HepG2 (cell line): ENCODE results near the gene EPN2. TPM values are rescaled to one million over a fixed set of nuclear protein-coding genes. Genes with fewer than 3 reads are reported as not detected.

Source experiments
- ATAC-seq: fragments of 200-7000 bp; cut with Tn5 transposase; 3 replicates; pipeline ENCODE4 v1.9.1; 2020; ENCODE audit warnings: mild to moderate bottlenecking, moderate library complexity
- BruUV-seq: library from RNA; stranded (reverse); fragments of 400-500 nt; replicated peaks from 2 replicates; lab custom pipeline; 2021; lab: Mats Ljungman, UMichigan
- CTCF ChIA-PET: fragments of 300-600 bp; formaldehyde crosslinking; extraction: SDS; loops from one replicate; lab custom pipeline; 2021; ENCODE audit warnings: low total read pairs, inconsistent platforms, low intra/inter-chr PET ratio; lab: Yijun Ruan, JAX
- POLR2A ChIA-PET: fragments of 350-600 bp; sonication (Branson Sonifier 250); formaldehyde crosslinking; loops from one replicate; lab custom pipeline; 2020; ENCODE audit warnings: antibody characterized with exemption, inconsistent platforms; lab: Yijun Ruan, JAX
- DNase-seq: peaks from one replicate; pipeline ENCODE4 v3.0.0-alpha.2; 2015; ENCODE audit warnings: low spot score
- FAIRE-seq: peaks from 3 replicates; lab custom pipeline; 2011; peaks lifted over from hg19 to GRCh38; lab: Jason Lieb, UNC
- H2AFZ ChIP-seq: one replicate; pipeline ENCODE4 v1.6.1; 2011; ENCODE audit warnings: low read length, inconsistent platforms
- H3K27ac ChIP-seq: fragments of 300-600 bp; 3 replicates; pipeline ENCODE4 v1.8.0; 2011; ENCODE audit warnings: mixed run types, mild to moderate bottlenecking, mixed read lengths, low read length, inconsistent platforms; ENCODE audit not compliant: insufficient read depth; ENCODE audit errors: extremely low read length
- H3K27me3 ChIP-seq, 2 experiments: fragments of 200-600 bp in 1 of 2; 2 replicates in 1 of 2; 3 replicates in 1 of 2; pipeline versions ENCODE4 v1.6.0 to v1.8.0; 2011; ENCODE audit warnings: low read length in 2 of 2, mild to moderate bottlenecking in 2 of 2, moderate library complexity in 2 of 2, inconsistent platforms in 1 of 2; ENCODE audit not compliant: insufficient read depth in 2 of 2, control insufficient read depth in 1 of 2
- H3K36me3 ChIP-seq, 2 experiments: fragments of 200-600 bp in 1 of 2; replicated peaks in 1 of 2; 2 replicates in 1 of 2; 3 replicates in 1 of 2; pipeline versions ENCODE4 v1.5.1 to v1.8.0; 2011; ENCODE audit warnings: low read length in 2 of 2, inconsistent platforms in 1 of 2; ENCODE audit not compliant: insufficient read depth in 2 of 2, control insufficient read depth in 1 of 2
- H3K4me1 ChIP-seq: 2 replicates; pipeline ENCODE4 v1.5.1; 2012; ENCODE audit warnings: low read length, inconsistent platforms; ENCODE audit not compliant: insufficient read depth
- H3K4me2 ChIP-seq: 2 replicates; pipeline ENCODE4 v1.6.0; 2011; ENCODE audit warnings: low read depth, low read length, inconsistent platforms
- H3K4me3 ChIP-seq, 3 experiments: fragments of 200-600 bp in 1 of 3; sonication (generic), shearing (Covaris generic) in 1 of 3; replicated peaks in 1 of 3; 2 replicates each; pipeline ENCODE4 v1.5.1; 2011 to 2016; ENCODE audit warnings: low read length in 3 of 3, inconsistent platforms in 2 of 3, low read depth in 2 of 3, mild to moderate bottlenecking in 2 of 3, control low read depth in 1 of 3, mixed read lengths in 1 of 3; ENCODE audit not compliant: insufficient read depth in 1 of 3
- H3K79me2 ChIP-seq: one replicate; pipeline ENCODE4 v1.6.1; 2011; ENCODE audit warnings: low read length, inconsistent platforms; ENCODE audit not compliant: insufficient read depth
- H3K9ac ChIP-seq: 2 replicates; pipeline ENCODE4 v1.6.0; 2011; ENCODE audit warnings: mild to moderate bottlenecking, low read depth, low read length, inconsistent platforms; ENCODE audit not compliant: insufficient read depth
- H3K9me3 ChIP-seq: 2 replicates; pipeline ENCODE4 v1.5.1; 2012; ENCODE audit warnings: mild to moderate bottlenecking, low read length
- H4K20me1 ChIP-seq: 2 replicates; pipeline ENCODE4 v1.6.0; 2011; ENCODE audit warnings: inconsistent platforms, mild to moderate bottlenecking, low read length, moderate library complexity; ENCODE audit not compliant: insufficient read depth
- ASH2L ChIP-seq: fragments of 300-600, 200-600 bp; sonication (generic); IDR thresholded peaks from 2 replicates; pipeline ENCODE4 v1.7.0; 2017; ENCODE audit warnings: low read depth, mild to moderate bottlenecking, moderate library complexity, mixed read lengths, low read length; ENCODE audit not compliant: insufficient read length
- DMTF1 ChIP-seq: sonication (generic); formaldehyde crosslinking; IDR thresholded peaks from 2 replicates; pipeline ENCODE4 v1.4.0; 2020; ENCODE audit warnings: mild to moderate bottlenecking, missing genetic modification reagents
- EED ChIP-seq: sonication (generic); formaldehyde crosslinking; IDR thresholded peaks from 2 replicates; pipeline ENCODE4 v1.5.0; 2020; ENCODE audit warnings: mild to moderate bottlenecking, missing genetic modification reagents
- GATA4 ChIP-seq: sonication (generic); IDR thresholded peaks from 2 replicates; pipeline ENCODE4 v1.6.1; 2016; ENCODE audit warnings: antibody characterized with exemption, low read depth, borderline replicate concordance
- HOMEZ ChIP-seq: IDR thresholded peaks from 2 replicates; pipeline ENCODE4 v1.6.1; 2016; ENCODE audit warnings: low read depth
- MED13 ChIP-seq: sonication (generic); formaldehyde crosslinking; IDR thresholded peaks from 2 replicates; pipeline ENCODE4 v1.5.0; 2020; ENCODE audit warnings: missing genetic modification reagents
- PCBP2 ChIP-seq: fragments of 200-400 bp; formaldehyde crosslinking; optimal IDR thresholded peaks from 2 replicates; pipeline ENCODE3; 2018; ENCODE audit warnings: low read length, low read depth; ENCODE audit not compliant: poor library complexity, severe bottlenecking
- TFE3 ChIP-seq: IDR thresholded peaks from 2 replicates; pipeline ENCODE4 v1.6.1; 2016
- TRIM24 ChIP-seq: sonication (generic); formaldehyde crosslinking; IDR thresholded peaks from 2 replicates; pipeline ENCODE4 v1.8.0; 2022; ENCODE audit warnings: mild to moderate bottlenecking, missing genetic modification reagents
- ZEB1 ChIP-seq: IDR thresholded peaks from 2 replicates; pipeline ENCODE4 v1.6.1; 2012; ENCODE audit warnings: mild to moderate bottlenecking, low read depth, inconsistent platforms; ENCODE audit not compliant: insufficient replicate concordance
- ZNF180 ChIP-seq: sonication (generic); formaldehyde crosslinking; IDR thresholded peaks from 2 replicates; pipeline ENCODE4 v1.4.0; 2020; ENCODE audit warnings: low read depth, missing genetic modification reagents, borderline replicate concordance
- WGBS: methylation state at CpG from one replicate; pipeline ENCODE4 v1.1.6; 2017; ENCODE audit warnings: low lambda C conversion rate; 5-methylcytosine and 5-hydroxymethylcytosine counted together
- in situ Hi-C: cut with HindIII; loops from 2 replicates; pipeline ENCODE4 v1.10.0; 2017; ENCODE audit warnings: low pct_unique_long_range_greater_than_20kb; ENCODE audit not compliant: extremely low pct_ligation_motif_present
- intact Hi-C: fragments of 100-400 bp; cut with micrococcal nuclease; formaldehyde crosslinking; loops from one replicate; pipeline ENCODE4 v1.10.0; 2022; ENCODE audit not compliant: unreplicated experiment
- polyA plus RNA-seq, 8 experiments: library from polyadenylated mRNA; depleted of rRNA in 3 of 8; stranded (reverse) in 7 of 8; unstranded in 1 of 8; fragments of >200 nt; fragmentation: Illumina TruSeq in 4 of 8; extraction: Trizol in 4 of 8; gene quantifications; 2 replicates each; pipeline versions ENCODE4 v1.2.1 to v1.2.3, GENCODE V29; 2011 to 2016; ENCODE audit warnings: low read depth in 4 of 8, missing spikeins in 1 of 8, mixed read lengths in 1 of 8; ENCODE audit not compliant: insufficient read depth in 1 of 8
- total RNA-seq, 5 experiments: library from RNA; depleted of rRNA; stranded (reverse); fragments of >200 nt; fragmentation: Illumina TruSeq; extraction: Trizol; gene quantifications; 2 replicates each; pipeline ENCODE4 v1.2.3, GENCODE V29; 2016; ENCODE audit warnings: low read depth in 1 of 5

The EPN2 gene
- total and polyA plus RNA-seq, 2 of the 13 experiments (the other 11 are each of a cell fraction or from before 2014, with no cell fraction given): 7.8 to 19.2 TPM

DNA sequence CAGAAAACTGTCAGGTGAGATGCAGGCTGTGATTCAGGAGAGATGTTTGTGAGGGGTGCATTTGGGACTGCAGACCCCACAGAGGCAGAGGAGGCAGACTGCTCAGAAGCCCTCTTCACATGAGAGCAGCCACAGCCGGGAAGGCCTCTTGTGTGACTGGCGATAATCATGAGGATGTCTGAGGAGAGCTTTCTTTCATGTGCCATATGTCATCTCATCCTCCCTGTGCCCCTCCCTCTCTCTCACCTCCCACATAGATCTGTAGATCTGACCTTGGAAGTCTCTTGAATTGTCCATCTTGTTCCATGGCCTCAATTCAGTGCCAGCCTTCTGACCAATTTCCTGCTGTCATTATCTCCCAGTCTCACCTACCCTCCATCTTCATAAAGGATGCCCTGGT is 50.5 kb downstream of the EPN2 start:
- 0 out of 2 replicates have a peak, but pooled peaks cover 2% of the 10 kb centered on the region for H4K20me1 ChIP-seq
- no peak for DNase-seq
- no peak overlapping the region for H2AFZ ChIP-seq
- ATAC-seq: no peak
- POLR2A ChIA-PET: no interaction called here
- H3K27ac ChIP-seq: no peak overlapping the region
- H3K27me3 ChIP-seq: no peaks in the 10 kb centered on the region
- no peaks in the 10 kb centered on the region for H3K79me2 ChIP-seq
- H3K4me2 ChIP-seq: no peak overlapping the region
- peaks cover 7% of the 10 kb centered on the region; the same call in 1 of the 2 replicates for H3K4me1 ChIP-seq
- FAIRE-seq: no peak
- in situ Hi-C loops: no loop called here
- CTCF ChIA-PET: no interaction called here
- BruUV-seq: no TSS peak
- intact Hi-C loops: no loop called here
- no CpG with 5 or more reads among the region's 2 CpGs for WGBS
- H3K9ac ChIP-seq: no peak overlapping the region
- no peaks in the 10 kb centered on the region for H3K9me3 ChIP-seq
- H3K36me3 ChIP-seq: peaks cover 1 to 8% of the 10 kb centered on the region in 2 experiments; a peak in 3 of 5 replicates
- H3K4me3 ChIP-seq: no peak overlapping the region
- TF ChIP-seq TRIM24 (CRISPR knock-in tag) (no peak), DMTF1 (CRISPR knock-in tag) (no peak), EED (no peak), PCBP2 (no peak), ZNF180 (no peak), ZEB1 (no peak), HOMEZ (CRISPR knock-in tag) (no peak), MED13 (CRISPR knock-in tag) (no peak), TFE3 (CRISPR knock-in tag) (no peak), GATA4 (no peak), ASH2L (no peak)
